ENCODE data around the gene ZNF341. TPM values are rescaled to one million over a fixed set of nuclear protein-coding genes. Genes with fewer than 3 reads are reported as not detected.

Gene ZNF341
- total and polyA plus RNA-seq, 2 of the 8 experiments (the other 6 are each of a cell fraction or from before 2014, with no cell fraction given) = 5.8 to 6.4 TPM

- TF ChIP-seq HDAC2 (IDR thresholded peaks at IDR 0.05; ENCODE audit: borderline replicate concordance in 1 of 2, low read depth in 2 of 2, low read length in 2 of 2) = no peak
- no peak for TF ChIP-seq RNF2 (IDR thresholded peaks at IDR 0.05; ENCODE audit: borderline replicate concordance, low read depth, low read length, missing control alignments, poor library complexity, severe bottlenecking)
- no peak for TF ChIP-seq FOSL1 (IDR thresholded peaks at IDR 0.05; ENCODE audit: insufficient read depth, low read depth, low read length)
These were observed 51.5 kb downstream of the ZNF341 start (continued) for GRCh38 chr20:33783256-33783655.

Data from H1 (cell line).